ENCODE results near the gene ARHGAP15. TPM values are rescaled to one million over a fixed set of nuclear protein-coding genes. Genes with fewer than 3 reads are reported as not detected.

The ARHGAP15 gene
- total and polyA plus RNA-seq, 4 donors: 3.8 to 17.9 (median 13.2) TPM

GRCh38 chr2:143493339-143493738 lies 364.1 kb downstream of the ARHGAP15 start:
- Histone ChIP-seq H3K27ac (ENCODE audit: low read depth in 1 of 2, low read length in 2 of 2) (no peak overlapping the region), H3K4me1 (ENCODE audit: control insufficient read depth in 4 of 4, insufficient read depth in 4 of 4, low read length in 3 of 4) (no peaks in the 10 kb centered on the region), H3K36me3 (ENCODE audit: control insufficient read depth in 4 of 4, insufficient read depth in 3 of 4, low read depth in 1 of 4, low read length in 3 of 4) (no peaks in the 10 kb centered on the region), H3K9me3 (ENCODE audit: control insufficient read depth in 4 of 4, low read length in 3 of 4) (peaks cover 0 to 4% (median 0%) of the 10 kb centered on the region in 4 donors), H3K9ac (ENCODE audit: low read depth in 1 of 2, low read length in 2 of 2) (no peak overlapping the region), H3K27me3 (ENCODE audit: control insufficient read depth in 4 of 4, insufficient read depth in 4 of 4, low read length in 3 of 4) (no peaks in the 10 kb centered on the region), H3K4me3 (ENCODE audit: low read depth in 1 of 3, low read length in 3 of 3) (no peak overlapping the region)
- TF ChIP-seq RXRA (IDR thresholded peaks at IDR 0.05) (no peak), TAF1 (conservative IDR thresholded peaks at IDR 0.05) (no peak), FOXA2 (IDR thresholded peaks at IDR 0.05) (no peak), EGR1 (IDR thresholded peaks at IDR 0.05; ENCODE audit: low read depth in 2 of 2) (no peak), NR2F2 (IDR thresholded peaks at IDR 0.05) (no peak), REST (IDR thresholded peaks at IDR 0.05) (no peak), YY1 (IDR thresholded peaks at IDR 0.05) (no peak), FOXA1 (IDR thresholded peaks at IDR 0.05) (no peak), HNF4A (conservative IDR thresholded peaks at IDR 0.05) (no peak)
- TF ChIP-seq, protein P1, sequence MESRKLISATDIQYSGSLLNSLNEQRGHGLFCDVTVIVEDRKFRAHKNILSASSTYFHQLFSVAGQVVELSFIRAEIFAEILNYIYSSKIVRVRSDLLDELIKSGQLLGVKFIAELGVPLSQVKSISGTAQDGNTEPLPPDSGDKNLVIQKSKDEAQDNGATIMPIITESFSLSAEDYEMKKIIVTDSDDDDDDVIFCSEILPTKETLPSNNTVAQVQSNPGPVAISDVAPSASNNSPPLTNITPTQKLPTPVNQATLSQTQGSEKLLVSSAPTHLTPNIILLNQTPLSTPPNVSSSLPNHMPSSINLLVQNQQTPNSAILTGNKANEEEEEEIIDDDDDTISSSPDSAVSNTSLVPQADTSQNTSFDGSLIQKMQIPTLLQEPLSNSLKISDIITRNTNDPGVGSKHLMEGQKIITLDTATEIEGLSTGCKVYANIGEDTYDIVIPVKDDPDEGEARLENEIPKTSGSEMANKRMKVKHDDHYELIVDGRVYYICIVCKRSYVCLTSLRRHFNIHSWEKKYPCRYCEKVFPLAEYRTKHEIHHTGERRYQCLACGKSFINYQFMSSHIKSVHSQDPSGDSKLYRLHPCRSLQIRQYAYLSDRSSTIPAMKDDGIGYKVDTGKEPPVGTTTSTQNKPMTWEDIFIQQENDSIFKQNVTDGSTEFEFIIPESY (IDR thresholded peaks at IDR 0.05): no peak
- TF ChIP-seq, protein P2, sequence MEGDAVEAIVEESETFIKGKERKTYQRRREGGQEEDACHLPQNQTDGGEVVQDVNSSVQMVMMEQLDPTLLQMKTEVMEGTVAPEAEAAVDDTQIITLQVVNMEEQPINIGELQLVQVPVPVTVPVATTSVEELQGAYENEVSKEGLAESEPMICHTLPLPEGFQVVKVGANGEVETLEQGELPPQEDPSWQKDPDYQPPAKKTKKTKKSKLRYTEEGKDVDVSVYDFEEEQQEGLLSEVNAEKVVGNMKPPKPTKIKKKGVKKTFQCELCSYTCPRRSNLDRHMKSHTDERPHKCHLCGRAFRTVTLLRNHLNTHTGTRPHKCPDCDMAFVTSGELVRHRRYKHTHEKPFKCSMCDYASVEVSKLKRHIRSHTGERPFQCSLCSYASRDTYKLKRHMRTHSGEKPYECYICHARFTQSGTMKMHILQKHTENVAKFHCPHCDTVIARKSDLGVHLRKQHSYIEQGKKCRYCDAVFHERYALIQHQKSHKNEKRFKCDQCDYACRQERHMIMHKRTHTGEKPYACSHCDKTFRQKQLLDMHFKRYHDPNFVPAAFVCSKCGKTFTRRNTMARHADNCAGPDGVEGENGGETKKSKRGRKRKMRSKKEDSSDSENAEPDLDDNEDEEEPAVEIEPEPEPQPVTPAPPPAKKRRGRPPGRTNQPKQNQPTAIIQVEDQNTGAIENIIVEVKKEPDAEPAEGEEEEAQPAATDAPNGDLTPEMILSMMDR (IDR thresholded peaks at IDR 0.05; ENCODE audit: low read depth, low read length, missing input control): no peak
- TF ChIP-seq, protein P3, sequence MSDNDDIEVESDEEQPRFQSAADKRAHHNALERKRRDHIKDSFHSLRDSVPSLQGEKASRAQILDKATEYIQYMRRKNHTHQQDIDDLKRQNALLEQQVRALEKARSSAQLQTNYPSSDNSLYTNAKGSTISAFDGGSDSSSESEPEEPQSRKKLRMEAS (IDR thresholded peaks at IDR 0.05): no peak
- DNase-seq (ENCODE audit: low spot score): no peak
- 95% methylated on average over 1 of the region's 1 CpG for WGBS

GRCh38 chr2:143497726-143498125 lies 368.5 kb downstream of the ARHGAP15 start:
- TF ChIP-seq HNF4A (conservative IDR thresholded peaks at IDR 0.05): no peak
- TF ChIP-seq SP1 (IDR thresholded peaks at IDR 0.05): no peak
- no peak for TF ChIP-seq RXRA (IDR thresholded peaks at IDR 0.05)
- TF ChIP-seq JUND (IDR thresholded peaks at IDR 0.05): no peak
- no peak for TF ChIP-seq HNF4G (IDR thresholded peaks at IDR 0.05)
- TF ChIP-seq FOXA1 (IDR thresholded peaks at IDR 0.05): no peak
- TF ChIP-seq, protein P1 (IDR thresholded peaks at IDR 0.05): no peak
- TF ChIP-seq, protein P4, sequence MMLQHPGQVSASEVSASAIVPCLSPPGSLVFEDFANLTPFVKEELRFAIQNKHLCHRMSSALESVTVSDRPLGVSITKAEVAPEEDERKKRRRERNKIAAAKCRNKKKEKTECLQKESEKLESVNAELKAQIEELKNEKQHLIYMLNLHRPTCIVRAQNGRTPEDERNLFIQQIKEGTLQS (IDR thresholded peaks at IDR 0.05): no peak
- TF ChIP-seq YY1 (IDR thresholded peaks at IDR 0.05): no peak
- TF ChIP-seq GABPA (IDR thresholded peaks at IDR 0.05 in 1 of 2, conservative IDR thresholded peaks at IDR 0.05 in 1 of 2): no peak
- TF ChIP-seq NR2F2 (IDR thresholded peaks at IDR 0.05): no peak
- H3K4me3 ChIP-seq (ENCODE audit: low read depth in 1 of 3, low read length in 3 of 3): no peak overlapping the region
- no peak overlapping the region for H3K9ac ChIP-seq (ENCODE audit: low read depth in 1 of 2, low read length in 2 of 2)
- no peak for DNase-seq (ENCODE audit: low spot score)
- peaks cover 0 to 4% (median 0%) of the 10 kb centered on the region in 4 donors for H3K9me3 ChIP-seq (ENCODE audit: control insufficient read depth in 4 of 4, low read length in 3 of 4)
- no peak overlapping the region for H3K27ac ChIP-seq (ENCODE audit: low read depth in 1 of 2, low read length in 2 of 2)
- H3K4me1 ChIP-seq (ENCODE audit: control insufficient read depth in 4 of 4, insufficient read depth in 4 of 4, low read length in 3 of 4): no peaks in the 10 kb centered on the region
- WGBS: 71% methylated on average over 1 of the region's 1 CpG
- H3K36me3 ChIP-seq (ENCODE audit: control insufficient read depth in 4 of 4, insufficient read depth in 3 of 4, low read depth in 1 of 4, low read length in 3 of 4): no peaks in the 10 kb centered on the region
- no peaks in the 10 kb centered on the region for H3K27me3 ChIP-seq (ENCODE audit: control insufficient read depth in 4 of 4, insufficient read depth in 4 of 4, low read length in 3 of 4)

Measured in liver (tissue), 9 donors.